Measurements from ENCODE around the gene SPSB3. TPM values are rescaled to one million over a fixed set of nuclear protein-coding genes. Genes with fewer than 3 reads are reported as not detected.

The SPSB3 gene
- polyA plus RNA-seq, 1 donor (not counting 4 experiments of a cell fraction or from before 2014, with no cell fraction given), result 9.5 TPM

GRCh38 chr16:1779234-1779701 lies 3.1 kb downstream of the SPSB3 start:
- H3K79me2 ChIP-seq (ENCODE audit: control insufficient read depth, insufficient read depth, low read length), result peaks cover 25% of the 10 kb centered on the region
- no peak overlapping the region for H3K9ac ChIP-seq (ENCODE audit: control insufficient read depth, extremely low read depth, insufficient read depth, low read length)
- no peak for FAIRE-seq
- peaks cover 2% of the 10 kb centered on the region for H4K20me1 ChIP-seq (ENCODE audit: control insufficient read depth, extremely low read depth, insufficient read depth, low read length)
- peaks cover 3 to 16% of the 10 kb centered on the region in 2 experiments for H3K36me3 ChIP-seq (ENCODE audit: control insufficient read depth in 2 of 2, extremely low read depth in 1 of 2, insufficient read depth in 2 of 2, low read length in 2 of 2)
- no peaks in the 10 kb centered on the region for H3K27me3 ChIP-seq (ENCODE audit: control insufficient read depth, extremely low read depth, insufficient read depth, low read length)
- H3K9me3 ChIP-seq (ENCODE audit: control insufficient read depth, low read depth, low read length), result no peaks in the 10 kb centered on the region
- peaks cover 4% of the 10 kb centered on the region for H3K9me1 ChIP-seq (ENCODE audit: control insufficient read depth, extremely low read depth, insufficient read depth, low read length)
- H3K4me2 ChIP-seq (ENCODE audit: control insufficient read depth, extremely low read depth, insufficient read depth, low read depth, low read length), result no peak overlapping the region
- no peak overlapping the region for H3K27ac ChIP-seq (ENCODE audit: control insufficient read depth, insufficient read depth, low read length)
- H3K4me3 ChIP-seq (ENCODE audit: control insufficient read depth in 2 of 3, extremely low read depth in 1 of 3, insufficient read depth in 2 of 3, low read depth in 1 of 3, low read length in 3 of 3), result no peak overlapping the region
- H2AFZ ChIP-seq (ENCODE audit: control insufficient read depth, low read length), result no peak overlapping the region
- dilution Hi-C loops (cut with MboI; ENCODE audit: extremely low pct_ligation_motif_present, low sequenced_read_pairs), result no loop called here
- TF ChIP-seq EZH2 (IDR thresholded peaks at IDR 0.05; ENCODE audit: low read length), result no peak
- TF ChIP-seq, protein P1, sequence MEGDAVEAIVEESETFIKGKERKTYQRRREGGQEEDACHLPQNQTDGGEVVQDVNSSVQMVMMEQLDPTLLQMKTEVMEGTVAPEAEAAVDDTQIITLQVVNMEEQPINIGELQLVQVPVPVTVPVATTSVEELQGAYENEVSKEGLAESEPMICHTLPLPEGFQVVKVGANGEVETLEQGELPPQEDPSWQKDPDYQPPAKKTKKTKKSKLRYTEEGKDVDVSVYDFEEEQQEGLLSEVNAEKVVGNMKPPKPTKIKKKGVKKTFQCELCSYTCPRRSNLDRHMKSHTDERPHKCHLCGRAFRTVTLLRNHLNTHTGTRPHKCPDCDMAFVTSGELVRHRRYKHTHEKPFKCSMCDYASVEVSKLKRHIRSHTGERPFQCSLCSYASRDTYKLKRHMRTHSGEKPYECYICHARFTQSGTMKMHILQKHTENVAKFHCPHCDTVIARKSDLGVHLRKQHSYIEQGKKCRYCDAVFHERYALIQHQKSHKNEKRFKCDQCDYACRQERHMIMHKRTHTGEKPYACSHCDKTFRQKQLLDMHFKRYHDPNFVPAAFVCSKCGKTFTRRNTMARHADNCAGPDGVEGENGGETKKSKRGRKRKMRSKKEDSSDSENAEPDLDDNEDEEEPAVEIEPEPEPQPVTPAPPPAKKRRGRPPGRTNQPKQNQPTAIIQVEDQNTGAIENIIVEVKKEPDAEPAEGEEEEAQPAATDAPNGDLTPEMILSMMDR (optimal IDR thresholded peaks at IDR 0.05 in 1 of 3, IDR thresholded peaks at IDR 0.05 in 1 of 3, conservative IDR thresholded peaks at IDR 0.05 in 1 of 3; ENCODE audit: extremely low read depth in 1 of 3, insufficient read depth in 2 of 3, low read length in 3 of 3), result no peak
- H3K4me1 ChIP-seq (ENCODE audit: control insufficient read depth, extremely low read depth, insufficient read depth, low read length), result peaks cover 19% of the 10 kb centered on the region
- no peak for DNase-seq (ENCODE audit: low read depth, low spot score)

- Histone ChIP-seq H3K27me3 (ENCODE audit: control insufficient read depth, extremely low read depth, insufficient read depth, low read length) (no peaks in the 10 kb centered on the region), H2AFZ (ENCODE audit: control insufficient read depth, low read length) (no peak overlapping the region), H3K4me3 (ENCODE audit: control insufficient read depth in 2 of 3, extremely low read depth in 1 of 3, insufficient read depth in 2 of 3, low read depth in 1 of 3, low read length in 3 of 3) (no peak overlapping the region), H4K20me1 (ENCODE audit: control insufficient read depth, extremely low read depth, insufficient read depth, low read length) (peaks cover 2% of the 10 kb centered on the region), H3K27ac (ENCODE audit: control insufficient read depth, insufficient read depth, low read length) (no peak overlapping the region), H3K4me2 (ENCODE audit: control insufficient read depth, extremely low read depth, insufficient read depth, low read depth, low read length) (no peak overlapping the region), H3K9me3 (ENCODE audit: control insufficient read depth, low read depth, low read length) (no peaks in the 10 kb centered on the region), H3K36me3 (ENCODE audit: control insufficient read depth in 2 of 2, extremely low read depth in 1 of 2, insufficient read depth in 2 of 2, low read length in 2 of 2) (peaks cover 3 to 16% of the 10 kb centered on the region in 2 experiments), H3K9me1 (ENCODE audit: control insufficient read depth, extremely low read depth, insufficient read depth, low read length) (peaks cover 4% of the 10 kb centered on the region), H3K9ac (ENCODE audit: control insufficient read depth, extremely low read depth, insufficient read depth, low read length) (no peak overlapping the region), H3K79me2 (ENCODE audit: control insufficient read depth, insufficient read depth, low read length) (peaks cover 27% of the 10 kb centered on the region), H3K4me1 (ENCODE audit: control insufficient read depth, extremely low read depth, insufficient read depth, low read length) (peaks cover 19% of the 10 kb centered on the region)
- no peak for FAIRE-seq
- dilution Hi-C loops (cut with MboI; ENCODE audit: extremely low pct_ligation_motif_present, low sequenced_read_pairs), result no loop called here
- DNase-seq (ENCODE audit: low read depth, low spot score), result no peak
- TF ChIP-seq, protein P1 (optimal IDR thresholded peaks at IDR 0.05 in 1 of 3, IDR thresholded peaks at IDR 0.05 in 1 of 3, conservative IDR thresholded peaks at IDR 0.05 in 1 of 3; ENCODE audit: extremely low read depth in 1 of 3, insufficient read depth in 2 of 3, low read length in 3 of 3), result no peak
- TF ChIP-seq EZH2 (IDR thresholded peaks at IDR 0.05; ENCODE audit: low read length), result no peak
Observed at GRCh38 chr16:1778200-1779179, 3.9 kb downstream of the SPSB3 start.
